ENCODE measurements around the gene IL26. TPM values are rescaled to one million over a fixed set of nuclear protein-coding genes. Genes with fewer than 3 reads are reported as not detected.
"Not testable (repeated sequence)": the region's sequence is repeated elsewhere in the genome, so short reads cannot be mapped to it uniquely, and the experiment has no call there.

Gene IL26
- polyA plus RNA-seq, 3 donors = not detected

DNA sequence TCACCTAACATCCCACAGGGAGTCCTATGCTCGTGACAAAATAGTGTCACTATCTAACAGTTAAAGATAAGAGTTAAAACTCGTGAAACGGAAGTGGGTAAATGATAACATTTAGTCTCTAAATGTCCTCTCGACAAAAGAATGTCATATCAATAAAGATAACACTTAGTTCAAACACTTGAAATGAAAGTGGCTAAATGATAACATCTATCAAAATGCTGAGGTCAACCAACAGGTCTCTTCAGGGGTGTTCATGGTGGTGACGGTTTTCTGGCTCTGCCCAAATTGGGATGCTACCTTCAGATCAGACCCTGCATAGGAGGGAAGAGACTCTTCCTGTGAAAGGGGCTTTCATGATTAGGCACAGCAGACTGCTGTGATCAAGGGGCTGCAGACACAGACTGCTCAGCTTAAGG lies 22.1 kb downstream of the IL26 start:
- no peak for DNase-seq (ENCODE audit: low read depth in 3 of 3, low spot score in 2 of 3)

DNA sequence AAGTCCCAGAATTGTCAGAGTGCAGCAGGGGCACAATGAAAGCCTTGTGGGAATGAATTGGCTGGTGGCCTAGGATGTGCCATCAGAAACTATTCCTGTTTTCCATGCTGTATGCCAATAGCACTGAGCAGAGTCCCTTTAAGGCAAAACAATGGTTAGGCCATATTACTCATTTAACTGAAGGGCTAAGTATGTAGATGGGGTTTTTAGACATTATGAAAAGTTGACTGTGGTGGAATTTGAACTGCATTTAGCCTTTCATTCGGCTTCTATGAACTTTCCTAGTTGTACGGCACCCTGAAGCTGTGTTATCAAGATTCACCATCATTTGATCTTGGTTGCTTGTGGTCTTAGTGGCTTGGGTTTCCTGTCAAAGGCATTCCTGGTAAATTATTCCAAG lies 24.8 kb downstream of the IL26 start:
- no peak for DNase-seq (ENCODE audit: low read depth in 3 of 3, low spot score in 2 of 3)

DNA sequence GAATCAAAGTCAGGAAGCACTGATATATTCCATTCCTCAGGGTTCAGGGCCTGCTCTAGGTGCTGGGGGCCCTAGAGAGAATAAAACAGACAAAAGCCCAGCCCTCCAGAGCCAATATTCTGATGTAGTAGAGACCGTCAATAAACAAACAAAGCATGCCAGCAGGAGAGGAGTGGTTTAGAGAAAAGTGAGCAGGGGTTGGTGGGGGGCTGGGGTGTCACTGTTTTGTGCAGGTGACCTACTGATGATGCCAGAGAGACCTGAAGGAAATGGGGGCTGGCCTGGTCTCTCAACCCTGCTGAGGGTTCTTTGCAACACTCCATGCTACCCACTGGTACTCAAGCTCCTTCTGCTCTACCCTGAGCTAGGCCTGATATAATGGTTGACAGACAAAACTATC lies 26.5 kb downstream of the IL26 start:
- DNase-seq (ENCODE audit: low read depth in 3 of 3, low spot score in 2 of 3) = no peak

DNA sequence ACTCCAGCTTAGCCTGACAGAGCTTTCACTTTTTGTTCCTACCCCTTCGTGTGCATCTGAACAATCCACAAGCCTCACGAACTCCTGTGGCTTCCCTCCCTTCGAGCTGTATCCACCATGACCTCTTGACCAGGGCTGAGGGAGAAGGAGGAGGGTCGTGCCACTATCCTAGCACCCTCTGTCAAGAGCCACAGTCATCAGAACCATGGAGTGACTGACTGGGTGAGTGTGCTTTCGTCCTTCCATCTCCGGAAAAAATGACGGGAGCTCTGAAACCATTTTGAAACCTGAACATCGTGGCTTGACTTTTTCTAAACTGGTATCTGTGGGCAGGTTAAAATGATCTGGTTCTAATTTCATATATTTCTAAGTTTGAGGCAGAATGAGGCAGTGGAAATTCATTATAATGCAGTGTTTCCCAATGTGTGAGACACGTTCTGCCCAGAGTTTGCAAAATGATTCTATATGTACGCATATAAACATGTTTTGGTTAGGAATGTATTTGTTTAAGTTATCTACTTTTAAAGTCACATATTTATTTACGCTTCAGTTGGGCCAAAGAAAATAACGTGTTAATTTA lies 27.0 kb downstream of the IL26 start:
- no peak for DNase-seq (ENCODE audit: low read depth in 3 of 3, low spot score in 2 of 3)

DNA sequence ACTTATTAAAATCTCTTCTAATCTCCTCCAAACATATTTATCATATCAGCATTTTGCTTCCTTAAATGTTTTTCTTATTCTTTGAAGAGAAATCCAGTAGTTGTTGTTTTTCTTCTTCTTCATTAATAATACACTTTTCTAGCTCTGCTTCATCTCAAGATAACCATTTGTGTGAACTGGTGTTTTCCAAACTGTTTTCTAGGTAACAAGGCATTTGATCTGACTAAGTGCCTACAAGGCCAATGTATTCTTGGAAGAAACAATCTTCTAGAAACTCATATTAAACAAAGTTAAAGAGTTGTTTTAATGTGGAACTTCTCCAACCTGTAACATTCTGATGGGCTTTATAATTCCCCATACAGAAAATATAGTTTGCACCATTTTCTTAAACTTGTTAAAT lies 35.3 kb downstream of the IL26 start:
- DNase-seq (ENCODE audit: low read depth in 3 of 3, low spot score in 2 of 3) = no peak

DNA sequence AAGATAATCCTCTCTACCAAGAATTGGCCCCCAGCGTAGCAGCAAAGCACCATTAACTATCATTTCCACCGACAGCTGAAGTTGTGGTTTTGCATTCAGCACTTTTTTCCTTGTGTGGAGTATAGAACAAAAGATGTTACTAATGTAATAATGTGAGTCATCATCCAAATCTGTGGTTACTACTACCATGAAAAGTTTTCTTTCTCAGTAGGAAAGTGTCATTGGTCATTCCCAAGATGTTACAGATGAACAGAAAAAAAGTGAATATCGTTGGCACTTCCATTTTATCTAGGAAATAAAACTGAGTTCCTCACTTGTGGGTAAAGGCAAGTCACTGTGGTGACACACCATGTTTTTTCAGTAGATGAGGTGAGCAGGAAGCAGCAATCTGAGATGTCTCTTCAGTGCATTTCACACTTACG lies 35.8 kb downstream of the IL26 start:
- DNase-seq (ENCODE audit: low read depth in 3 of 3, low spot score in 2 of 3) = no peak

DNA sequence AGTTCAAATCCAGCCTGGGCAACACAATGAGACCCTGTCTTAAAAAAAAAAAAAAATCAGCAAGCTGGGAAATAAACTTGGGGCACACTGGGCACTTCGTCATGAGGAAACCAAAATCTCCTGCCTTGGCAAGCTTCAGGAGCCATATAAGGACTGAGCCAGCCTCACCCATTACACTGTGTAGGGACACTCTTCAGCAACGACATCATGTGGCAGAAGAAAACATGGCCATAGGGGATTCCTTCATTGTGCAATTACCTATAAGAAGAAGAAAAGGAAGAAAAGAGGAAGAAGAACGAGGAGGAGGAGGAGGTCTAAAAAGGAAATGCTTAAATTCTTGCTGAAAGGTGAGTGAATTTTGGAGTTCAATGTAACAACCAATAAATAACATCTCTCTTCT lies 40.0 kb downstream of the IL26 start:
- no peak for DNase-seq (ENCODE audit: low read depth in 3 of 3, low spot score in 2 of 3)

DNA sequence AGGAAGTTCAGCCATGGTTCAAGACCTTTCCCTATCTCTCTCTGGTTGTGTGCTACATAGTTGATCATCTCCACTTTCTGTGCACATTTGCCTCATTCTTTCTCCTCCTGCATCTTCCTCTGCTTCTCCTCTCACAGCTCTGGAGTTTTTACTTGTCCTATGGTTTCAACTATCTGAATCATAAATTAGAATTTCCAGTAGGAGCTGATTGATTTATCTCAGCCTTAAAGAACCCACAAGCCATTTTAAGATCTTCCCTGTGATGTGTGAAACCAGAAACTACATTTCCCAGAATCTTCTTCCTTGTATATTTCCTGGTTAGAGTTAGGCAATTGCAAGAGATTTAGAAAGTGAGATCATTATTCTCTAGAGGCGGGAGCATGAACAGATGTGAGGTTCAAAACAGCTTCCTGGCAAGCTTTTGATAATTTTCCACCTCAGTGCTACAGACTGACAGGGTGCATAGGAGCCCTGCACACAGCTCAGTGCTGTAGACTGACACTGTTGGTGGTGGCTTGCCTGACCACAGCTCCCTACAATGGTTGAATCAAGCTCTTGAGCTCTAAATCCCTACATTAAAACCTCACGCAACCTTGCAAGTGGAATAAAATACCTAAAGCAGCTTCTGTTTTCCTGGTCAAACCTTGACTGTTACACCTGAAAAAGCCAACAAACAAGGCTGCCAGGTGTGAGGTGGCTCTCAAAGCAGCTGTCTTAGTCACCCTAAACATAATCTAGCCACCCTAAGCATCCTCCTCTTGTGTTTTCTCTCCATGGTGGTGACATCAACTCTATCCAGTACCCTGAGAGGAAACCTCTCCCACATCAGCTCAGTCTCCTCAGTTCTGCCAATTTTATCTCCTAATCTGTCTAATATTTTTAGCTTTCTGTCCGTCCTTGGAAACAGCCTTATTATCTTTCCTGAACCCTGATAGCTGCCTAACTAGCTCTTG lies 44.5 kb downstream of the IL26 start:
- no peak for DNase-seq (ENCODE audit: low read depth in 3 of 3, low spot score in 2 of 3)

DNA sequence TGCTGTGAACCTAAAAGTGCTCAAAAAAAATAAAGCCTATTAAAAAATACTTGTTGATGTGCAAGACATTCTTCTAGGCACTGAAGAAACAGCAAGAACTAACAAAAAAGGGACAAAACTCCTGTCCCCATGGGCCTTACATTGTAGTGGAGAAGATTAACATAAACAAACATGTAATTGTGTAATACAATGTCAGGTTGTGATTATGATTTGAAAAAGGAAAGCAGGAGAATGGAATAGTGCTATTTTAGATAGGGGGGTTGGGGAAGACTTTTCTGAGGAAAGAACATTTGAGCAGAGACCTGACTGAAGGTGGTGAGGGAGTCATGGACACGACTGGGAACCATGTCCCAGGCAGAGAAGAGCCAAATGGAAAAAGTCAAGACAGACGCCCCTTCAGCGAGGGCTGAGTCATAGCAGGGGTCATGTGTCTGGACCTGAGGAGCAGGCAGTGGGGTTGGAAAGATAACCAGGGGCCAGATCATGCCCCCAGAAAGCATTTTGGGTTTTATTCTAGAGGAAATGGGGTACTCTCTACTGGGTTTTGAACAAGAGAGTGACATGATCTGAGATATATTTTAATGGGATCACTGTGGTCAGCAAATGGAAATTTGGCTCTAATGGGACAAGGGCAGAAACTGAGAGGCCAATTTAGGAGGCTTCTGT lies 46.7 kb downstream of the IL26 start:
- no peak for DNase-seq (ENCODE audit: low read depth in 3 of 3, low spot score in 2 of 3)

DNA sequence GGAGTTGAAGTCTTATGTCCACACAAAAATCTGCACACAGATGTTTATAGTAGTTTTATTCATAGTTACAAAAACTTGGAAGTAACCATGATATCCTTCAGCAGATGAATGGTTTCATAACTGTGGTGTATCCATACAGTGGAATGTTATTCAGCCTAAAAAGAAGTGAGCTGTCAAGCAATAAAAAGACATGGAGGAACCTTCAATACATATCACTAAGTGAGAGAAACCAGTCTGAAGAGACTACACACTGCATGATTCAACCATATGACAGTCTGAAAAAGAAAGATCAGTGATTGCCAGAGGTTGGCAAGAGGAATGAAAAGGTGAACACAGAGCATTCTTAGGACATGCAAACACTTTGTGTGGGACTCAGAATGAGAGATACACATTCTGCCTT lies 47.4 kb downstream of the IL26 start:
- no peak for DNase-seq (ENCODE audit: low read depth in 3 of 3, low spot score in 2 of 3)

DNA sequence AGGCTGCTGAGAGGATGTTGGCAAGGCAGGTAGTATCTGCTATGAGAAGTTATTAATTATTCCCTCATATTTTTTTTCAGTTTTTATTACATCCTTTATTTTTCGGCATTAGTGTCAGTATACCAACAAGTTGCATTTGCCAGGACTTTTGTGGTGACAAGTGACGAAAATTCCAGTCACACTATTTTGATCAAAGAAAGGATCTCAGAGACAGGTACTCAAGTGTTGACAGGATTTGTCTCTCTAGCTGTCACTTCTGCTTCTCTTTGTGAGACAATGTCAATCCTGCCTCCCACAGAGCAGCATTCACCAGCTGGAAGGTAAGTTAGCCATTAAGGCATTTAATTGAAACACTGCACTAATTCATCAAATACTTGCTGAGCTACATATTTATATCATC lies 48.0 kb downstream of the IL26 start:
- no peak for DNase-seq (ENCODE audit: low read depth in 3 of 3, low spot score in 2 of 3)

DNA sequence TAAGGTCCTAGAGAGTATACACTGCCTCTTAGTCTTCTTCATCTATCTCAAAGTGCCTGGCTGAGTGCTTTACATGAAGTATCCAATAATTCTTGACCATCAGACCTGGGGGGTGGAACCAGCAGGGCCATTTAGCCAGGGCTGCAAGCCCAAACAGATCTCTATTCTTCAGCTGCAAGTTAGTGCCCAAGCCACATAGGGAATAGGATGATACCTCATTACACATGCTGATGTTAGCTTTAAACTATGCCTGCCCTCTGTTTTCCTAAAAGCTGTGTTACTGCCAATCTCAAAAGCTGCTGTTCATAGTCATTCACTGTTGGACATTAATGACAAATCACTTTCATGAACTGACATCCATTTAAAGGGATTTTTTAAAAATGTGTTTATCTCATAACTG lies 49.4 kb downstream of the IL26 start:
- DNase-seq (ENCODE audit: low read depth in 3 of 3, low spot score in 2 of 3) = no peak

DNA sequence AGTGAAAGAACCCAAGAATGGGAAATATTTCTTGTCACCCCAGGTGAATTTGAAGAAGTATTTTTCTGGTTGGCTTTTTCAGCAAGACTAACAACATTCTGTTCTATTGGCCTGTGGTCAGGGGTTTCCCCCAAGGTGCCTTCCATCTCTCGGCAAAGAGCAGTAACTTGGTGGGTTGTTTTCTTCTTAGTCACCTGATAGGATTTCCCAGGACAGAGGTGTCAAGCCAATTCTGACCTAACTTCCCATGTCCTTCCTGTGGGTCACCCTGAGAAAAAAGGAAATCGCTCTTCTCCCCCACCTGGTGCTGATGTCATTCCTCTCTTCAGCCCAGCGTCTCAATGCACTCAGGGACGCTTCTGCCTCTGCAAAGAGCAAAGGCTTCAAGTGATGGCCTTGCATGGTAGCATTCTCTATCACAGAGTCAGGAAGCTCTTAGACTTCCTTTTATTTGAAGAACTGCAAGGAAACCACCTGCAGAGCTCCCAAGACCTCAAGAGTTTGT lies 50.0 kb downstream of the IL26 start:
- no peak for DNase-seq (ENCODE audit: low read depth in 3 of 3, low spot score in 2 of 3)

DNA sequence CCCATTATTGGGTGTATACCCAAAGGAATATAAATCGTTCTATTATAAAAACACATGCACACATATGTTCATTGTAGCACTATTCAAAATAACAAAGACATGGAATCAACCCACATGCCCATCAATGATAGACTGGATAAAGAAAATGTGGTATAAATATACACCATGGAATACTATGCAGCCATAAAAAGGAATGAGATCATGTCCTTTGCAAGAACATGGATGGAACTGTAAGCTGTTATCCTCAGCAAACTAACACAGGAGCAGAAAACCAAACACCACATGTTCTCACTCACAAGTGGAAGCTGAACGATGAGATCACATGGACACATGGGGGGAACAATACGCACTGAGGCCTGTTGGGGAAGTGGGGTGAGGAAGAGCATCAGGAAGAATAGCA lies 50.8 kb downstream of the IL26 start:
- DNase-seq (ENCODE audit: low read depth in 3 of 3, low spot score in 2 of 3) = not testable (repeated sequence)

DNA sequence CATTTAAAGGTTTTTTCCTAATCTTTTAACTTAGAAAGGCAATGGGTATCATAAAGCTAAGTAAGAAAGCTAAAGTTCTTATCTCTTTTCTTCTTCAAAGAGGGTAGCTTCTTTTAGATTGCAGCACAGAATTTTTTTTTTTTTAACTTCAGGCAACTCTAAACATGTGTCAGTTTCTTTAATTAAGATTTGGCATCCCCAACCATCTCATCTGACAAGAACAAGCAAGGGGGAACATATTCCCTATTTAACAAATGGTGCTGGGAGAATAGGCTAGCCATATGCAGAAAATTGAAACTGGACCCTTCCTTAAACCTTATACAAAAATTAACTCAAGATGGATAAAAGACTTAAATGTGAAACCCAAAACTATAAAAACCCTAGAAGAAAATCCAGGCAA lies 51.8 kb downstream of the IL26 start:
- no peak for DNase-seq (ENCODE audit: low read depth in 3 of 3, low spot score in 2 of 3)

DNA sequence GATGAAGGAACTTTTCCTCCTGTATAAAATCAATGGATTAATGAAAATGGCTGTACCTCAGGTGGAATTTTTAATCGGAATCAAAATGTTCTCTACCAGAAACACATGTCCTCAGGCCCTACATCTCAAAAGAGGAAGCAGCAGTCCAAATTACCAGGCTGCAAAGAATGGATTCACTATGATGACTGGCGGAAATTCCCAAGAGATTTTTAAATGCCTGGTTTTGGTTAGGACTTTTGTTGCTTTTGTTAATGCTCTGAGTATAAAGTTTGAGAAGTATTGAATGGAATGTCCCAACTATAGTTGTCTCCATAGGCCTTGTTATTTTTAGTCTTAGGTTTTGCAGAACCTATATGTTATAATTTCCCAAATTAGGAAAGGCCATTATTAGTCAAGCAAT lies 54.9 kb downstream of the IL26 start:
- DNase-seq (ENCODE audit: low read depth in 3 of 3, low spot score in 2 of 3) = no peak

DNA sequence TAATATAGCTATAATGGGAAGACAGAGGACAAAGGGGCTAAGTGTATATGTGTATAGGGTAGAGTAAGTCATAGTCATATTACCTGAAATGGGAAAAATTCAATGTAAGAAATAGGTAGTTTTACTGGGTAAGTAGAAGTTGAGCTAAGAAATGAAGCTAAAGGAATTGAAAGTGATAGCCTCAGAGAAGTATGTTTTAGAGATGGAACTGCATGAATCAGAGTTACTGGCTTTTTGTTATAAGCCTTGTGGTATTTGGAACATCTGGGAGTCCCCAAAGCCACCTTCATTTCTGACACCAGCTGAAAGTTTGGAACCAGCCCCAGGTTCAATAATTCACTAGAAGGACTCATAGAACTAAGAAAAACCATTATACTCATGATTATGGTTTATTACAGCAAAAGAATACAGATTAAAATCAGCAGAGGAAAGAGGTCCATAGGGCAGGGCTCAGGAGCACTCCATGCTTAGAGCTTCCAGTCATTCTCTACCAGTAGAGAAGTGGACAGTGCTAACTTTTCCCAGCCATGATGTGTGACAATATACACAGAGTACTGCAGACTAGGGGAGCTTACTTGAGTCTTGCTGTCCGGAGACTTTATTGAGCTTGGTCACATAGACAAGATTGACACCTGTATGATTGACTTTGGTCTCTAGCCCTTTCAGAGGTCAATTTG lies 56.3 kb downstream of the IL26 start:
- no peak for DNase-seq (ENCODE audit: low read depth in 3 of 3, low spot score in 2 of 3)

DNA sequence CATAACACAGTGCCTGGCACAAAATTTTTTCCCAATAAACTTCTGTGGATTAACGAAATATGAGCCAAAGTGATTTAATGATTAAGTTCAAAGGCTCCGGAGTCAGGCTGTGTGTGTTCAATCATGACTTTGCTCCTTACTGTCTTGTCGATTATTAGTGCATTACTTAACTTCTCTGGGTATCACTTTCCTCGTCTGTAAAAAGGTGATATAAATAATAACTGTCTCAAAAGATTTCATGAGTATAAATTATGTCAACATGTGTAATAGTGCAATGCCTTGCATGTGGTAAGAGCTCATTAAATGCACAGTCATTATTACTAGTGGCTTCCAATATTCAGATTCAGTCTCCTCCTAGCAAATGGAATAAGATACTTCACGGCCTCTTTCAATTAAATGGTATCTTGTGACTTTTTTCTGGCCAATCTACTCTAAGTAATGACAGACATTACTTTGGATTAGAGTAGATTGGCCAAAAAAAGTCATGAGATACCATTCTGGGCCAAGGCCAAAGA lies 59.2 kb downstream of the IL26 start:
- no peak for DNase-seq (ENCODE audit: low read depth in 3 of 3, low spot score in 2 of 3)

DNA sequence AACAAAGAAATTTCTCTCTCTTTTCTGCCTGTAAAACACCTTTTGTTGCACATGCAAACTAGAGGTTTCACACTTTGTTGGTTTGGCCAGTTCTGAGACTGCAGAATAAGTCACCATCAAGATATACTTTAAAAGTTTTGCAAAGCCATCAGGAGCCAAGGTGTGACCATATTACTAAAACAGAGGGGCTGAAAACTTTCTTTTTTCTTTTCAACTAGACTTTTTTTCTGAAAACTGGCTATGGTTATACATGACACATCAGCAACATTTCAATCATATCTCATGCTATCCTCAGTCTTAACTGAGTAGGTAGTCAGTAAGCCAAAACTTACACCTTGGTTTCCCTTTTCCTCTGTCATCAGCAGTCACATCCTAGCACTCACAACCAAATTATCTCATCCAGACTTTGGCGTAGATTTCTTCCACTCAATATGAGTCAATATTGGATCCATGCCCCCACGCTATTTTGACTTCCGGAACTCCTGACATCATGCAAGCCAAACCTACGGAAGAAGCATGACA lies 62.0 kb downstream of the IL26 start:
- no peak for DNase-seq (ENCODE audit: low read depth in 3 of 3, low spot score in 2 of 3)

DNA sequence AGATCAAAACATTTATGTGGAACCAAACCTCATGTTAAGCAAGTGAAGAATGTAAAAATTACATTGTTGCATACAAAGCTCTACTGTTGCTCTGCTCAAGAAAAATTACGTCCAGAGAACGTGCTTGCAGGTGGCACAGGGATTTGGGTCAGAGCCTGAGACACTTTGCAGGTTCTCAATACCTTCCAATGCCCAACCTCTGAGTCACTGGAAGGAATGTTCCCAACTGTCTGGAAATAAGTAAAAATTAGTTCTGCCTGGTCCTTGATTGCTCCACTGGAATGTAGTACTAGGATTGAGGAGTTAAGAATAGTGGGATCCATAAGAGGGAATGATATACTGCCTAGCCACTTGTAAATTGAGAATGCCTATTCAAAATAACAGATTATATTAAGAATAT lies 63.2 kb downstream of the IL26 start:
- DNase-seq (ENCODE audit: low read depth in 3 of 3, low spot score in 2 of 3) = no peak
